GM06990 (cell line): ENCODE data around the gene IFIT3.
"Not testable (repeated sequence)": the region's sequence is repeated elsewhere in the genome, so short reads cannot be mapped to it uniquely, and the experiment has no call there.

Experiments
- DNase-seq: peaks from one replicate; pipeline ENCODE4 v3.0.0-alpha.2; 2011; ENCODE audit not compliant: insufficient read length; ENCODE audit errors: extremely low read depth
- H3K27me3 ChIP-seq: replicated peaks from 2 replicates; pipeline ENCODE4 v1.6.0; 2011; ENCODE audit warnings: low read length; ENCODE audit not compliant: control insufficient read depth, insufficient read depth
- H3K36me3 ChIP-seq: 2 replicates; pipeline ENCODE4 v1.5.1; 2011; ENCODE audit warnings: low read length; ENCODE audit not compliant: control insufficient read depth, insufficient read depth
- H3K4me3 ChIP-seq: replicated peaks from 2 replicates; pipeline ENCODE4 v1.5.1; 2011; ENCODE audit warnings: low read depth, mild to moderate bottlenecking, control low read depth, low read length
- CTCF ChIP-seq: IDR thresholded peaks from 2 replicates; pipeline ENCODE4 v1.5.1; 2011; ENCODE audit warnings: low read length, control low read depth, mild to moderate bottlenecking, inconsistent platforms; ENCODE audit not compliant: insufficient read depth, poor library complexity, severe bottlenecking

IFIT3 gene

GRCh38 chr10:89281606-89282395 is 46.0 kb upstream of the IFIT3 start:
- no peak for TF ChIP-seq CTCF
- H3K36me3 ChIP-seq: no peaks in the 10 kb centered on the region
- no peak for DNase-seq
- H3K4me3 ChIP-seq: no peak overlapping the region
- H3K27me3 ChIP-seq: no peaks in the 10 kb centered on the region

GRCh38 chr10:89283025-89283935 is 44.5 kb upstream of the IFIT3 start:
- no peak overlapping the region for H3K4me3 ChIP-seq
- no peak for TF ChIP-seq CTCF
- H3K27me3 ChIP-seq: no peaks in the 10 kb centered on the region
- no peaks in the 10 kb centered on the region for H3K36me3 ChIP-seq
- no peak for DNase-seq

GRCh38 chr10:89283936-89284475 is 43.8 kb upstream of the IFIT3 start:
- DNase-seq: no peak
- H3K36me3 ChIP-seq: no peaks in the 10 kb centered on the region
- TF ChIP-seq CTCF: no peak
- no peaks in the 10 kb centered on the region for H3K27me3 ChIP-seq
- no peak overlapping the region for H3K4me3 ChIP-seq

DNA sequence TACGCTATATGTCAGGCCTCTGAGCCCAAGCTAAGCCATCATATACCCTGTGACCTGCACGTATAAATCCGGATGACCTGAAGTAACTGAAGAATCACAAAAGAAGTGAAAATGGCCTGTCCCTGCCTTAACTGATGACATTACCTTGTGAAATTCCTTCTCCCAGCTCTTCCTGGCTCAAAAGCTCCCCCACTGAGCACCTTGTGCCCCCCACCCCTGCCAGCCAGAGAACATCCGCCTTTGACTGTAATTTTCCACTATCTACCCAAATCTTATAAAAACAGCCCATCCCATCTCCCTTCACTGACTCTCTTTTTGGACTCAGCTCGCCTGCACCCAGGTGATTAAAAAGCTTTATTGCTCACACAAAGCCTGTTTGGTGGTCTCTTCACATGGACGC is 43.1 kb upstream of the IFIT3 start:
- H3K36me3 ChIP-seq, H3K27me3 ChIP-seq, H3K4me3 ChIP-seq, DNase-seq: not testable (repeated sequence)

DNA sequence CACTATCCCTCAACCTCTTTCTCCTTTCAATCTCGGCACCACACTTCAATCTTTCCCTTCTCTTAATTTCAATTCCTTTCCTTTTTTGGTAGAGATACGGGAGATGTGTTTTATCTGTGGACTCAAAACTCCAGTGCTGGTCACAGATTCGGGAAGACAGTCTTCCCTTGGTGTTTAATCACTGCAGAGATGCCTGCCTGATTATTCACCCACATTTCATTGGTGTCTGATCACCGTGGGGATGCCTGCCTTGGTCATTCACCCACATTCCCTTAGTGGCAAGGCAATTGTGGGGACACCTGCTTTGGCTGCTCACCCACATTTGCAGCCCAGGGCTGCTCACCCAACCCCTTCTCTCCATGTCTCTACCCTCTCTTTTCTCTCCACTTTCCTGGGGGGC is 42.5 kb upstream of the IFIT3 start:
- H3K36me3 ChIP-seq, DNase-seq, H3K4me3 ChIP-seq, H3K27me3 ChIP-seq: not testable (repeated sequence)

DNA sequence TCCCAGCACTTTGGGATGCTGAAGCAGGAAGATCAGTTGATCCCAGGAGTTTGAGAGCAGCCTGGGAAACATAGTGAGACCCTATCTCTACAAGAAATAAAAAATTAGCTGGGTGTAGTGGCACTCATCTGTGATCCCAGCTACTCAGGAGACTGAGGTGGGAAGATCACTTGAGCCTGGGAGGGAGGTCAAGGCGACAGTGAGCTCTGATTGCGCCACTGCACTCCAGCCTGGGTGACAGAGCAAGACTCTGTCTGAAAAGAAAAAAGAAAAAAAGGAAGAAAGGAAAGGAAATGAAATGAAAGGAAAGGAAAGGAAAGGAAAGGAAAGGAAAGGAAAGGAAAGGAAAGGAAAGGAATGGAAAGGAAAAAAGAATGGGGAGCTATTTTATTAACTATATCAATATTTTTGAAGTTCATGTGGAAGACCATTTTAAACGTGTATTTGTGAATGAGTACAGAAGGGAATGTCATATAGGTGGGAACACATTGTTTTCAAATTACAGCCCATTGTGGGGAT is 33.0 kb upstream of the IFIT3 start:
- TF ChIP-seq CTCF: no peak
- Histone ChIP-seq H3K4me3 (no peak overlapping the region), H3K36me3 (no peaks in the 10 kb centered on the region), H3K27me3 (no peaks in the 10 kb centered on the region)
- DNase-seq: no peak
